Lung (tissue), 12 donors: ENCODE measurements around the gene DCHS2. TPM values are rescaled to one million over a fixed set of nuclear protein-coding genes. Genes with fewer than 3 reads are reported as not detected.

Source experiments
- ATAC-seq: fragments of 200-7000 bp; cut with Tn5 transposase; one replicate; pipeline ENCODE4 v1.9.1; 2020; ENCODE audit warnings: moderate number of reproducible peaks; ENCODE audit not compliant: insufficient read depth, low FRiP score
- DNase-seq, 3 donors: peaks; one replicate each; pipeline ENCODE4 v3.0.0-alpha.2; 2013 to 2017
- H3K27ac ChIP-seq, 2 donors: one replicate each; pipeline ENCODE4 v1.5.1; 2013; ENCODE audit warnings: mild to moderate bottlenecking in 2 of 2, moderate library complexity in 2 of 2, control low read depth in 1 of 2, inconsistent platforms in 1 of 2, low read depth in 1 of 2, low read length in 1 of 2
- H3K27me3 ChIP-seq, 3 donors: one replicate each; pipeline ENCODE4 v1.5.1; 2013; ENCODE audit warnings: low read length in 2 of 3; ENCODE audit not compliant: control insufficient read depth in 3 of 3, insufficient read depth in 3 of 3
- H3K36me3 ChIP-seq, 4 donors: one replicate each; pipeline ENCODE4 v1.5.1; 2013; ENCODE audit warnings: low read length in 4 of 4, mild to moderate bottlenecking in 1 of 4, moderate library complexity in 1 of 4; ENCODE audit not compliant: control insufficient read depth in 4 of 4, insufficient read depth in 4 of 4
- H3K4me1 ChIP-seq, 5 donors: one replicate each; pipeline ENCODE4 v1.5.1; 2013; ENCODE audit warnings: low read length in 5 of 5, mild to moderate bottlenecking in 2 of 5, moderate library complexity in 1 of 5; ENCODE audit not compliant: control insufficient read depth in 5 of 5, insufficient read depth in 5 of 5
- H3K4me3 ChIP-seq: one replicate; pipeline ENCODE4 v1.5.1; 2013; ENCODE audit warnings: mild to moderate bottlenecking, control low read depth, moderate library complexity
- H3K9ac ChIP-seq, 2 donors: one replicate each; pipeline ENCODE4 v1.5.1; 2013; ENCODE audit warnings: low read length in 2 of 2, control low read depth in 1 of 2; ENCODE audit not compliant: insufficient read depth in 1 of 2
- H3K9me3 ChIP-seq, 4 donors: one replicate each; pipeline ENCODE4 v1.5.1; 2013; ENCODE audit warnings: low read length in 3 of 4, mild to moderate bottlenecking in 1 of 4, moderate library complexity in 1 of 4; ENCODE audit not compliant: control insufficient read depth in 4 of 4, insufficient read depth in 3 of 4
- CTCF ChIP-seq: IDR thresholded peaks from 2 replicates; pipeline ENCODE4 v1.5.1; 2012; ENCODE audit warnings: mild to moderate bottlenecking; ENCODE audit errors: control extremely low read depth, extremely low read depth
- WGBS, 2 donors: extraction: QIAGEN DNeasy Blood & Tissue Kit; methylation state at CpG; one replicate each; pipeline ENCODE4 v1.1.7; 2013; 5-methylcytosine and 5-hydroxymethylcytosine counted together
- polyA plus RNA-seq, 2 donors: library from polyadenylated mRNA; stranded (reverse); fragments of 200-250 nt; gene quantifications; one replicate each; pipeline ENCODE4 v1.2.1, GENCODE V29; 2013
- total RNA-seq, 2 donors: library from RNA; depleted of rRNA in 1 of 2; stranded (reverse); fragments of >200 nt in 1 of 2; gene quantifications; one replicate each; pipeline ENCODE4 v1.2.1, GENCODE V29; 2014 to 2021
- donor health status: control.
- donor health status: control.
- donor health status: Bipolar disorder and iron deficiency.
- donor health status: healthy.
- donor health status: DM: yes; HTN: yes; CAD: no.

The DCHS2 gene
- total and polyA plus RNA-seq, 4 donors, result 0.02 to 13.4 (median 0.53) TPM

GRCh38 chr4:154294652-154295350 lies 196.8 kb downstream of the DCHS2 start:
- H3K27ac ChIP-seq, result no peak overlapping the region
- TF ChIP-seq CTCF, result no peak
- H3K36me3 ChIP-seq, result no peaks in the 10 kb centered on the region
- DNase-seq (no peak), ATAC-seq (no peak)
- H3K4me1 ChIP-seq, result no peaks in the 10 kb centered on the region
- H3K4me3 ChIP-seq, result no peak overlapping the region
- 77 to 80% methylated on average over 4 of the region's 4 CpGs for WGBS, 2 donors
- H3K9me3 ChIP-seq, result no peaks in the 10 kb centered on the region
- H3K9ac ChIP-seq, result no peak overlapping the region
- no peaks in the 10 kb centered on the region for H3K27me3 ChIP-seq

- no peak for DNase-seq
These were observed 198.2 kb downstream of the DCHS2 start for GRCh38 chr4:154293427-154293826.

GRCh38 chr4:154292589-154292988 lies 199.0 kb downstream of the DCHS2 start:
- ATAC-seq, result no peak

More at GRCh38 chr4:154293427-154293826, 198.2 kb downstream of the DCHS2 start:
- no peak for TF ChIP-seq CTCF
- H3K9me3 ChIP-seq, result no peaks in the 10 kb centered on the region
- no peaks in the 10 kb centered on the region for H3K27me3 ChIP-seq
- WGBS, 2 donors, result 83 to 88% methylated on average over 9 of the region's 9 CpGs
- no peak overlapping the region for H3K4me3 ChIP-seq
- no peak overlapping the region for H3K9ac ChIP-seq
- H3K36me3 ChIP-seq, result no peaks in the 10 kb centered on the region
- no peak for ATAC-seq
- H3K27ac ChIP-seq, result no peak overlapping the region
- H3K4me1 ChIP-seq, result no peaks in the 10 kb centered on the region

More at GRCh38 chr4:154292589-154292988, 199.0 kb downstream of the DCHS2 start:
- DNase-seq, result no peak
- Histone ChIP-seq H3K27ac (no peak overlapping the region), H3K36me3 (no peaks in the 10 kb centered on the region), H3K9me3 (no peaks in the 10 kb centered on the region), H3K27me3 (no peaks in the 10 kb centered on the region), H3K4me3 (no peak overlapping the region), H3K9ac (no peak overlapping the region), H3K4me1 (no peaks in the 10 kb centered on the region)
- WGBS, 2 donors, result 91 to 94% methylated on average over 2 of the region's 2 CpGs
- TF ChIP-seq CTCF, result no peak
